ENCODE measurements around the gene CCDC93. TPM values are rescaled to one million over a fixed set of nuclear protein-coding genes. Genes with fewer than 3 reads are reported as not detected.

CCDC93 gene
- total and polyA plus RNA-seq, 2 of the 4 experiments (the other 2 are of a cell fraction), result 8.1 to 17.2 TPM

DNA sequence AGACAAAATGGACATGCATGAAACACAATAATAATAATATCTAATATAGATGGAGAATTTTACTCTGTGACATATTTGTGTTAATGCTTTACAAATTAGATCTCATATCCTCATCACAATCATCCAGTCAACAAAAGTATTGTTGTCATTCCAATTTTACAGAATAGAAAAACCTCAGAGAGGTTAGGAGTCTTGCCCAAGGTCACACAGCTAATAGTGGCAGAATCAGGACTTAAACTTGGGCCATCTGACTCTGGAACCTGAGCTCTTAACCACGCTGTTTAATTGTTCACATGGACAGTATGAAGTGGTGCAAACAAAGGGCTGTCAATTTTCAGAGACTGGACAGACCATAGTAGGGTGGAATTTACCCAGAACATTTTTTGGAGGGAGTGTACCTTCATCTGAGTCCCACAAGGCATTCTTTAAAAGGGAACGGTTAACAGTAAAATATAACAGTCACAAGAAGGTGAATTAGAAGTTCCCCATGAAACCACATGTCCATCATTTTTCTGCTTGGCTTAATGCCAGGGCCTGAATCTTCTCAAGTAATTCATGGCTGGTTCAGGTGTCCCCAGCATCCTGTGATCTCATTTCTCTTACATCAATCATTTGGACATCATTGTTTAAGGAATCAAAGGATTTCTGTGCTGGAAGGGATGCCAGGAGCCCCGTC, 35.4 kb upstream of the CCDC93 start:
- CTCF ChIA-PET, result no interaction called here
- intact Hi-C loops (cut with micrococcal nuclease), result loop anchor here (5.0 kb wide), 1 partner anchor 153 kb away; no protein-coding TSS in a partner anchor

More for the DNA sequence above, 35.4 kb upstream of the CCDC93 start:
- Histone ChIP-seq H2BK5ac (ENCODE audit: low read depth, low read length, poor library complexity, severe bottlenecking) (no peak overlapping the region), H3K14ac (replicated peaks; ENCODE audit: low read depth, low read length) (no peak overlapping the region), H2BK15ac (ENCODE audit: low read depth, low read length) (no peak overlapping the region), H4K20me1 (ENCODE audit: insufficient read depth, low read length) (no peaks in the 10 kb centered on the region), H3K4me1 (ENCODE audit: control insufficient read depth, insufficient read depth, low read length) (no peaks in the 10 kb centered on the region), H2AK5ac (ENCODE audit: low read depth, low read length) (no peak overlapping the region), H3K4me2 (ENCODE audit: low read depth, low read length) (no peak overlapping the region), H2BK120ac (ENCODE audit: low read depth, low read length) (no peak overlapping the region), H3K56ac (ENCODE audit: extremely low read depth, insufficient read depth, low read length) (no peak overlapping the region), H3K23ac (ENCODE audit: low read depth, low read length) (no peak overlapping the region), H3K79me1 (ENCODE audit: low read depth in 1 of 2, low read length in 2 of 2) (no peaks in the 10 kb centered on the region), H4K8ac (ENCODE audit: low read depth in 2 of 2, low read length in 2 of 2) (no peak overlapping the region), H3K36me3 (ENCODE audit: control insufficient read depth, insufficient read depth, low read length) (no peaks in the 10 kb centered on the region), H2AK9ac (replicated peaks; ENCODE audit: low read depth, low read length, poor library complexity) (no peak overlapping the region), H3K18ac (ENCODE audit: low read depth, low read length) (no peak overlapping the region), H3K27ac (ENCODE audit: insufficient read depth, low read length) (no peak overlapping the region), H2BK20ac (ENCODE audit: low read depth, low read length) (no peak overlapping the region), H3K4ac (ENCODE audit: low read depth, low read length) (no peak overlapping the region), H3K9me3 (ENCODE audit: control insufficient read depth, insufficient read depth, low read length) (no peaks in the 10 kb centered on the region), H3K9ac (ENCODE audit: low read depth, low read length) (no peak overlapping the region), H3K9me1 (ENCODE audit: insufficient read depth, low read length) (no peaks in the 10 kb centered on the region), H3K4me3 (ENCODE audit: insufficient read depth, low read depth, low read length) (no peak overlapping the region), H3K27me3 (ENCODE audit: control insufficient read depth, insufficient read depth, low read length) (peaks cover 26% of the 10 kb centered on the region), H4K5ac (ENCODE audit: low read depth, low read length) (no peak overlapping the region), H4K91ac (ENCODE audit: insufficient read depth, low read depth, low read length) (no peak overlapping the region), H2AFZ (replicated peaks; ENCODE audit: low read length, poor library complexity) (no peak overlapping the region)
- TF ChIP-seq RCOR1 (IDR thresholded peaks at IDR 0.05; ENCODE audit: insufficient replicate concordance, low read length) (no peak), MXI1 (IDR thresholded peaks at IDR 0.05; ENCODE audit: borderline replicate concordance, low read depth, low read length) (no peak), SMC3 (IDR thresholded peaks at IDR 0.05; ENCODE audit: low read depth, low read length) (no peak), CEBPB (IDR thresholded peaks at IDR 0.05; ENCODE audit: low read depth, low read length) (no peak), USF2 (IDR thresholded peaks at IDR 0.05; ENCODE audit: low read depth, low read length) (no peak), MAZ (IDR thresholded peaks at IDR 0.05; ENCODE audit: borderline replicate concordance, low read depth, low read length) (no peak), ELK1 (IDR thresholded peaks at IDR 0.05; ENCODE audit: borderline replicate concordance, low read depth, low read length) (no peak)
- ATAC-seq (ENCODE audit: low read depth) (no peak), DNase-seq (no peak)
- BruUV-seq (replicated peaks), result no TSS peak
- in situ Hi-C loops (cut with MboI; ENCODE audit: low sequenced_read_pairs) (loop anchor here (25.0 kb wide), 1 partner anchor 813 kb away; no protein-coding TSS in a partner anchor), dilution Hi-C loops (cut with HindIII; ENCODE audit: low sequenced_read_pairs, unreplicated experiment) (no loop called here)
- no CpG with 5 or more reads among the region's 3 CpGs for WGBS, 2 experiments (ENCODE audit: extremely low coverage in 2 of 2, insufficient read length in 1 of 2)
- POLR2A ChIA-PET (ENCODE audit: unreplicated experiment), result no interaction called here

Measured in IMR-90 (cell line).